ENCODE measurements around the gene CHSY1.

DNA sequence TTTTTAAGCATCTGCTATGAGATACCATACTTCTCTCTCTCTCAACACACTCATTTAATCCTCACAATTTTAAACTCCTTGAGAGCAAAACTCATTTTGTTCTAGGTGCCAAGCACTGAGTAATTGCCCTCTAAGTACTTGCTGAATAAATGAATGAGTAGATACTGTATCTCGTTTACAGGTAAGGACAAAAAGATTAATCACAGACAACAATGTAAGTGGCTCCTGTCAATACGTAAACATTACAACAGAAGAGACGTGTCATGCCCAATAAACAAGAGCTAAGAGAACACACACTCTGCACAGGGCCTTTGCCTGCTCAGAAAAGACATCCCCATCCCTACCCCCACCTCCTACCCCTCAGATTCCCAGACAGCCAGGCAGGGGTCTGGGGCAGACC lies 59.8 kb downstream of the CHSY1 start:
- TF ChIP-seq SIN3A (IDR thresholded peaks at IDR 0.05; ENCODE audit: borderline replicate concordance, insufficient read depth, low read length) = no peak
- no peak for TF ChIP-seq POLR2AphosphoS5 (IDR thresholded peaks at IDR 0.05; ENCODE audit: low read depth, low read length)

Data from PFSK-1 (cell line).